Measurements from ENCODE around the gene CDC42BPA.

- TF ChIP-seq, protein P1, sequence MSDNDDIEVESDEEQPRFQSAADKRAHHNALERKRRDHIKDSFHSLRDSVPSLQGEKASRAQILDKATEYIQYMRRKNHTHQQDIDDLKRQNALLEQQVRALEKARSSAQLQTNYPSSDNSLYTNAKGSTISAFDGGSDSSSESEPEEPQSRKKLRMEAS (IDR thresholded peaks at IDR 0.05): no peak
- TF ChIP-seq CTCF (IDR thresholded peaks at IDR 0.05) (no peak), CHD4 (IDR thresholded peaks at IDR 0.05; ENCODE audit: borderline replicate concordance) (no peak)
Measured at GRCh38 chr1:227212164-227212563, 106.1 kb downstream of the CDC42BPA start.
